ENCODE results near the gene IQCC.

Gene IQCC

GRCh38 chr1:32221980-32222755 lies 16.7 kb downstream of the IQCC start, which contains the start of the genes EIF3I and TMEM234:
Gene EIF3I (plus strand): TSS chr1:32222407. CDS start chr1:32222442, 35 bp downstream.
Gene TMEM234 (minus strand): TSS chr1:32222353. CDS start chr1:32222322, 31 bp downstream.
- no peaks in the 10 kb centered on the region for H3K27me3 ChIP-seq (ENCODE audit: control insufficient read depth in 5 of 5, insufficient read depth in 4 of 5, low read length in 5 of 5)
- peak within 1 kb of the TSS; percentile 97 for H3K27ac ChIP-seq (ENCODE audit: low read depth, low read length)
- H3K4me1 ChIP-seq (ENCODE audit: control insufficient read depth in 5 of 5, insufficient read depth in 5 of 5, low read length in 5 of 5): peaks cover 7 to 32% (median 28%) of the 10 kb centered on the region in 5 donors
- peak within 1 kb of the TSS; percentile 88 to 98 (median 93) for H3K4me3 ChIP-seq (ENCODE audit: low read depth in 1 of 5, low read length in 5 of 5)
- H3K9ac ChIP-seq (ENCODE audit: low read length in 5 of 5): peak within 1 kb of the TSS; percentile 90 to 98 (median 96)
- peaks cover 0 to 50% (median 32%) of the 10 kb centered on the region in 5 donors for H3K36me3 ChIP-seq (ENCODE audit: control insufficient read depth in 5 of 5, insufficient read depth in 5 of 5, low read length in 5 of 5)
- no peaks in the 10 kb centered on the region for H3K9me3 ChIP-seq (ENCODE audit: control insufficient read depth in 5 of 5, low read length in 5 of 5)

- Histone ChIP-seq H3K27ac (ENCODE audit: low read depth, low read length) (peak overlapping the region; percentile 97), H3K4me1 (ENCODE audit: control insufficient read depth in 5 of 5, insufficient read depth in 5 of 5, low read length in 5 of 5) (peaks cover 7 to 32% (median 28%) of the 10 kb centered on the region in 5 donors), H3K27me3 (ENCODE audit: control insufficient read depth in 5 of 5, insufficient read depth in 4 of 5, low read length in 5 of 5) (no peaks in the 10 kb centered on the region), H3K9ac (ENCODE audit: low read length in 5 of 5) (peak overlapping the region in 4 of 5 donors; percentile 26 to 71 (median 60)), H3K9me3 (ENCODE audit: control insufficient read depth in 5 of 5, low read length in 5 of 5) (no peaks in the 10 kb centered on the region), H3K36me3 (ENCODE audit: control insufficient read depth in 5 of 5, insufficient read depth in 5 of 5, low read length in 5 of 5) (peaks cover 4 to 54% (median 41%) of the 10 kb centered on the region in 5 donors), H3K4me3 (ENCODE audit: low read depth in 1 of 5, low read length in 5 of 5) (peak overlapping the region in 4 of 5 donors; percentile 32 to 95 (median 72))
Observed at GRCh38 chr1:32223683-32224082, 18.2 kb downstream of the IQCC start.

DNA sequence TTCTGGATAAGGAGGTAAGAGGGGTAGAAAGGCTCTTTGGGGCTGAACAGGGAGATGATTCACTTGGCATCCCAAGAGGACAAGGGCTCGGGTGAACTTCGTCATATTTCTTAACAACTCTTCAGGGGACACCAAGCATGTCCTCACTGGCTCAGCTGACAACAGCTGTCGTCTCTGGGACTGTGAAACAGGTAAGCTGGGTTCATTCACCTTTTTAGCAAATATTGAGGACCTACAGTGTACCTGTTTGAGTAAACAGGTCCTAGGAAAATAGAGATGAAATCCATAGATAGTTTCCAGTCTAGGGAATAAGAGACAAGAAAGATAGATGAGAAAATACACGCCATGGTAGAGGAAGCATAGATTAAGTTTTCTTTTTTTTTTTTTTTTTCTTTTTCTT lies 18.8 kb downstream of the IQCC start:
- no peaks in the 10 kb centered on the region for H3K9me3 ChIP-seq (ENCODE audit: control insufficient read depth in 5 of 5, low read length in 5 of 5)
- H3K4me1 ChIP-seq (ENCODE audit: control insufficient read depth in 5 of 5, insufficient read depth in 5 of 5, low read length in 5 of 5): peaks cover 7 to 32% (median 28%) of the 10 kb centered on the region in 5 donors
- H3K27me3 ChIP-seq (ENCODE audit: control insufficient read depth in 5 of 5, insufficient read depth in 4 of 5, low read length in 5 of 5): no peaks in the 10 kb centered on the region
- H3K4me3 ChIP-seq (ENCODE audit: low read depth in 1 of 5, low read length in 5 of 5): peak overlapping the region in 4 of 5 donors; percentile 0 to 93 (median 42)
- peak overlapping the region; percentile 97 for H3K27ac ChIP-seq (ENCODE audit: low read depth, low read length)
- H3K9ac ChIP-seq (ENCODE audit: low read length in 5 of 5): peak overlapping the region in 2 of 5 donors; percentile 38 to 71
- H3K36me3 ChIP-seq (ENCODE audit: control insufficient read depth in 5 of 5, insufficient read depth in 5 of 5, low read length in 5 of 5): peaks cover 4 to 56% (median 43%) of the 10 kb centered on the region in 5 donors

DNA sequence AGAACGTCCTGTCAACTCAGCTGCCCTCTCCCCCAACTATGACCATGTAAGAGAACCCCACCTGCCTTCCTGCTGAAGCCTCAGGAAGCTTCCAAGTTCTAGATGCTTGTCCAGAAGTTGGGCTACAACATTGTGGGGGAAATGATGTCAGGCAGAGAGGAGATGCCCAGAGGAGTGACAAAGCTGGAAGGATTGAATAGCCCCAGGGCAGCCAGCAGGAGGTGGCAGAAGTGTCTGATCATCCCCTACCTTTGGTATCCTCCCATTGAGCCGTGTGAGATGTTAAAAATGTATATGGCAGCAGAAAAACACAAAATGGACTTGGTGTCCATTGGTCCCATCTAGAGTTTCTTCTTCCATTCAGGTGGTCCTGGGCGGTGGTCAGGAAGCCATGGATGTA lies 23.3 kb downstream of the IQCC start:
- H3K9ac ChIP-seq (ENCODE audit: low read length in 5 of 5): no peak overlapping the region
- H3K9me3 ChIP-seq (ENCODE audit: control insufficient read depth in 5 of 5, low read length in 5 of 5): no peaks in the 10 kb centered on the region
- H3K4me3 ChIP-seq (ENCODE audit: low read depth in 1 of 5, low read length in 5 of 5): no peak overlapping the region
- H3K4me1 ChIP-seq (ENCODE audit: control insufficient read depth in 5 of 5, insufficient read depth in 5 of 5, low read length in 5 of 5): peaks cover 1 to 5% (median 5%) of the 10 kb centered on the region in 5 donors
- peaks cover 6 to 81% (median 65%) of the 10 kb centered on the region in 5 donors for H3K36me3 ChIP-seq (ENCODE audit: control insufficient read depth in 5 of 5, insufficient read depth in 5 of 5, low read length in 5 of 5)
- H3K27ac ChIP-seq (ENCODE audit: low read depth, low read length): no peak overlapping the region
- no peaks in the 10 kb centered on the region for H3K27me3 ChIP-seq (ENCODE audit: control insufficient read depth in 5 of 5, insufficient read depth in 4 of 5, low read length in 5 of 5)

- no peaks in the 10 kb centered on the region for H3K9me3 ChIP-seq (ENCODE audit: control insufficient read depth in 5 of 5, low read length in 5 of 5)
- H3K4me3 ChIP-seq (ENCODE audit: low read depth in 1 of 5, low read length in 5 of 5): no peak overlapping the region
- no peaks in the 10 kb centered on the region for H3K27me3 ChIP-seq (ENCODE audit: control insufficient read depth in 5 of 5, insufficient read depth in 4 of 5, low read length in 5 of 5)
- H3K4me1 ChIP-seq (ENCODE audit: control insufficient read depth in 5 of 5, insufficient read depth in 5 of 5, low read length in 5 of 5): no peaks in the 10 kb centered on the region
- H3K9ac ChIP-seq (ENCODE audit: low read length in 5 of 5): no peak overlapping the region
- H3K36me3 ChIP-seq (ENCODE audit: control insufficient read depth in 5 of 5, insufficient read depth in 5 of 5, low read length in 5 of 5): peaks cover 6 to 67% (median 59%) of the 10 kb centered on the region in 5 donors
- H3K27ac ChIP-seq (ENCODE audit: low read depth, low read length): no peak overlapping the region
Observed at GRCh38 chr1:32231843-32232432, 26.5 kb downstream of the IQCC start.

DNA sequence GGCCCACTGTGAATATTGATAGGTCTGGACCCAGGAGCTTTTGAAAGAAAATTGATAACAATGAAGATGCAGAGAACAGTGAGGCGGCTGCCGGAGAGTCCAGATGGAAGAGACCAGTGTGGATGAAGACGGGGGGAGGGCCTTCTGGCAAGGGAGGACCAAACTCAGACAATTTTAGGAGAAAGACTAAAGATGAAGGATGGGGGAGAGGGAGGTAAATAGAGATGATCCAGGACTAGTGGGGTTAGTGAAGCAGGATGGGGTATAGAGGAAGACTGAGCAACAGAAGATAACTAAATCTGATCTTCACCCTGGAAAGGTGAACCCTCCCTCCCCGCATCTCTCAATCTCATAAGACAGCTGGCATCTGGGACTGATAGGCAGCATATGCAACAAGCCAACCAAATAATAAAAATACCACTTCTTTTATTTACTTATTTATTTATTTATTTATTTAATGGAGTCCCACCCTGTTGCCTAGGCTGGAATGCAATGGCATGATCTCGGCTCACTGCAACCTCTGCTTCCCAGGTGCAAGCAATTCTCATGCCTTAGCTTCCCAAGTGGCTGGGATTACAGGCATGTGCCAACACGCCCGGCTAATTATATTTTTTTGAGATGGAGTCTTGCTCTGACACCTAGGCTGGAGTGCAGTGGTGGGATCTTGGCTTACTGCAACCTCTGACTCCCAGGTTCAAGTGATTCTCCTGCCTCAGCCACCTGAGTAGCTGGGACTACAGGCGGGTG lies 27.3 kb downstream of the IQCC start:
- Histone ChIP-seq H3K27me3 (ENCODE audit: control insufficient read depth in 5 of 5, insufficient read depth in 4 of 5, low read length in 5 of 5) (no peaks in the 10 kb centered on the region), H3K9ac (ENCODE audit: low read length in 5 of 5) (no peak overlapping the region), H3K4me3 (ENCODE audit: low read depth in 1 of 5, low read length in 5 of 5) (no peak overlapping the region), H3K4me1 (ENCODE audit: control insufficient read depth in 5 of 5, insufficient read depth in 5 of 5, low read length in 5 of 5) (no peaks in the 10 kb centered on the region), H3K36me3 (ENCODE audit: control insufficient read depth in 5 of 5, insufficient read depth in 5 of 5, low read length in 5 of 5) (peaks cover 6 to 62% (median 53%) of the 10 kb centered on the region in 5 donors), H3K27ac (ENCODE audit: low read depth, low read length) (no peak overlapping the region), H3K9me3 (ENCODE audit: control insufficient read depth in 5 of 5, low read length in 5 of 5) (no peaks in the 10 kb centered on the region)

DNA sequence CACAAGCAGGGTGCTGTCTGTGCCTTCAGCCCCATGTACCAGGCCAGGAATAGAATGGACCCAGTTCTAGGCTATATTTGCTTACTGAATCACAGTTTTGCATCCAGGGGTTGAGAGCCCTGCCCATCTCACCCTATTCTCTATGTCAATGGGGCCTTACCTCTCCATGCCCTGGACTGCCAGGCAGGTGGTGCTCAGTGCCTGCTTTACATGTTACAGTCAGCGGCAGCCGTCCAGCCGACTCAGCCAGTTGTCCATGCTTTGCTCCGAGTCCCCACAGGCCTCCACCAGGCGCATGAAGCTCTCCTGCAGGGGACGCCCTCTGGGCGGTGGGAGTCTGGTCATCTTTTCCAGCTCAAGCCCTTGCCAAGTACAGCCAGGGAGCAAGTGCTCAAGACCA lies 29.3 kb downstream of the IQCC start:
- no peak overlapping the region for H3K4me3 ChIP-seq (ENCODE audit: low read depth in 1 of 5, low read length in 5 of 5)
- no peaks in the 10 kb centered on the region for H3K9me3 ChIP-seq (ENCODE audit: control insufficient read depth in 5 of 5, low read length in 5 of 5)
- H3K27ac ChIP-seq (ENCODE audit: low read depth, low read length): no peak overlapping the region
- peaks cover 0 to 2% (median under 1%) of the 10 kb centered on the region in 5 donors for H3K4me1 ChIP-seq (ENCODE audit: control insufficient read depth in 5 of 5, insufficient read depth in 5 of 5, low read length in 5 of 5)
- no peak overlapping the region for H3K9ac ChIP-seq (ENCODE audit: low read length in 5 of 5)
- H3K27me3 ChIP-seq (ENCODE audit: control insufficient read depth in 5 of 5, insufficient read depth in 4 of 5, low read length in 5 of 5): no peaks in the 10 kb centered on the region
- H3K36me3 ChIP-seq (ENCODE audit: control insufficient read depth in 5 of 5, insufficient read depth in 5 of 5, low read length in 5 of 5): peaks cover under 1 to 43% (median 39%) of the 10 kb centered on the region in 5 donors

GRCh38 chr1:32239337-32239736 lies 33.9 kb downstream of the IQCC start:
- H3K4me3 ChIP-seq (ENCODE audit: low read depth in 1 of 5, low read length in 5 of 5): no peak overlapping the region
- H3K36me3 ChIP-seq (ENCODE audit: control insufficient read depth in 5 of 5, insufficient read depth in 5 of 5, low read length in 5 of 5): peaks cover 0 to 12% (median 7%) of the 10 kb centered on the region in 5 donors
- no peaks in the 10 kb centered on the region for H3K9me3 ChIP-seq (ENCODE audit: control insufficient read depth in 5 of 5, low read length in 5 of 5)
- H3K4me1 ChIP-seq (ENCODE audit: control insufficient read depth in 5 of 5, insufficient read depth in 5 of 5, low read length in 5 of 5): peaks cover 0 to 33% (median 28%) of the 10 kb centered on the region in 5 donors
- H3K27me3 ChIP-seq (ENCODE audit: control insufficient read depth in 5 of 5, insufficient read depth in 4 of 5, low read length in 5 of 5): peaks cover 0 to 8% (median 0%) of the 10 kb centered on the region in 5 donors
- H3K9ac ChIP-seq (ENCODE audit: low read length in 5 of 5): no peak overlapping the region
- H3K27ac ChIP-seq (ENCODE audit: low read depth, low read length): peak overlapping the region; percentile 57

DNA sequence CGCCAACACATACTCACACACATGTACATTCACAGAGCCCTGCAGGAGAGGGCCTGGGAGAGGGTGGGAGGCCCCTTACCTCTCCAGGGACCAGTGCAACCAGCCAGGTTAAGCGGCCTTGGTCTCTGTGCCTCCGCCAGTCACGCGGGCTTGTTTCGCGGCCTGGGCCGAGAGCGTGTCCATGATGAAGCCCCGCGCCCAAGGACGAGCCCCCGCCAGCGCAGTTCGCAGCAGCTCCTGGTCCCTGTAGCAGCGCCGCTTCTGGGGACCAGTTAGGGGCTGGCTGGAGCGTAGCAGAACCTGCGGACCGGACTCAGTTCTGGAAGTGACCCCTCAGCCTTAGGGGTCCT lies 34.3 kb downstream of the IQCC start:
- H3K9me3 ChIP-seq (ENCODE audit: control insufficient read depth in 5 of 5, low read length in 5 of 5): no peaks in the 10 kb centered on the region
- peak overlapping the region in 1 of 5 donors; percentile 63 for H3K9ac ChIP-seq (ENCODE audit: low read length in 5 of 5)
- H3K27me3 ChIP-seq (ENCODE audit: control insufficient read depth in 5 of 5, insufficient read depth in 4 of 5, low read length in 5 of 5): peaks cover 0 to 8% (median 0%) of the 10 kb centered on the region in 5 donors
- H3K27ac ChIP-seq (ENCODE audit: low read depth, low read length): peak overlapping the region; percentile 57
- peak overlapping the region in 4 of 5 donors; percentile 73 to 81 (median 78) for H3K4me3 ChIP-seq (ENCODE audit: low read depth in 1 of 5, low read length in 5 of 5)
- peaks cover 0 to 8% (median 3%) of the 10 kb centered on the region in 5 donors for H3K36me3 ChIP-seq (ENCODE audit: control insufficient read depth in 5 of 5, insufficient read depth in 5 of 5, low read length in 5 of 5)
- H3K4me1 ChIP-seq (ENCODE audit: control insufficient read depth in 5 of 5, insufficient read depth in 5 of 5, low read length in 5 of 5): peaks cover 0 to 33% (median 28%) of the 10 kb centered on the region in 5 donors

All from subcutaneous abdominal adipose tissue (tissue), 5 donors.